Fibroblast of the conjunctiva (primary cell): ENCODE results near the gene HIVEP2.
A peak's percentile ranks its signal among the peaks of the same experiment; 100 is the strongest.

Experiments
- DNase-seq: peaks from one replicate; pipeline ENCODE4 v3.0.0-alpha.2; 2010; ENCODE audit warnings: low read depth

Gene HIVEP2

GRCh38 chr6:142816486-142816885, 128.5 kb downstream of the HIVEP2 start:
- DNase-seq: no peak

- no peak for DNase-seq
Measured at GRCh38 chr6:142816031-142816430, 128.9 kb downstream of the HIVEP2 start.

GRCh38 chr6:142811923-142812322, 133.1 kb downstream of the HIVEP2 start:
- DNase-seq: no peak

DNA sequence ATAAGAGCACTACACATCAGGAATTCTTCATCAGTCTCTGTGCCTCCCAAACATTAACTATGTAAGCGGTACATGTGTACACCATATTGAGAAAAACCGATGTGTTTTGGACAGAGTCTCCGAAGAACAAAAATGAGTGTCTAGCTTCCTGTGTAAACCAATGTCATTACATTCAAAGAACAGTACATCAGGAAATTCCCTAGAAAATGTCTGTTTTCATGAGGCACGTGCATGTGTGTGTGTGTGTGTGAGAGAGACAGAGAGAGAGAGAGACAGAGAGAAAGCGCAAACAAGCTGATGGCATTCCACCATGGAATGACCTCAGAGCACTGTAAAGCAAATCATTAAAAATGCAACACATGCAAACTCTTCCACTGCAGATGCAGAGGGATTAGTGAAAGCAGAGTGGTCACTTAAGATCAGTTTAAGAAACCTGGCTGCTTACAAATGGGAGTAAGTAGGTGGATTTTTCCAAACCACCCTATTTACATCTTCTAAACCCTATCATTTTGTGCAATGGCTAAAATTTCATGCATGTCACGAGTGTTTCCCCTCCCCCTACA, 133.9 kb downstream of the HIVEP2 start:
- DNase-seq: no peak

DNA sequence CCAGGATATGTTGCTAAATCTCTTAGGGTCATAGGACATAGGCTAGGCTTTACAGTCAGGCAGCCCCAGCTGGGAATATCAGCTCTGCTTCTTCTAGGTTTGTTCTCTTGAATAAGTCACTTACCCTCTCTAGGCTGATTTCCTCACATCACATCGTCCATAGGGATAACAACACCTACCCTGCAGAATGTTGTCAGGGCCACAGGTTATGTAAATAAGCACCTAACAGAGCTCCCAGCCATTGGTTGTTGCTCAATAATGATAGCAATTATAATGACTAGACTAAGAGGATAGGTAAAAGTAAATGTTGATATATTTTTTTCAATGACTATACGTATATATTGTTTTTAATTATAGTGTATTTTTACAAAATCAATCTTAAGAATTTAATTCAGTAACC, 135.0 kb downstream of the HIVEP2 start:
- DNase-seq: no peak

- no peak for DNase-seq
Measured at GRCh38 chr6:142808405-142809061, 136.4 kb downstream of the HIVEP2 start.

DNA sequence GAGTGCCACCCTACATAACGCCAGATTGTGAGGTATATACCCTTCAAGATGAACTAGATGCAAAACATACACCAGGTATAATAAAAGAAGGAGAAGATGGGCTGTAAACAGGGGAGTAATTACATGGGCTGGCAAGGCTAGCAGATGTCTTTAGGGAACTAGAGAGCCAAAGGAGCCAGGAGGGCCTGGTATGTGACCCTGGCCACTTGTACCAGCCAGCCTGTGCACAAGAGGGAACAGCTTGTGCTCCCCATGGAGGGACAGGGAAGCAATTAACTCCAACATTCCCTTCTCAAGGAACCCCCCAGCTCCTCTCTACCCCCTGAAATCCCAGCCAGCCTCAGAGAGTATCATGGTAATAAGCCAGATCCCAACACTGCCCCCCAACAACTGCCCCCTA, 139.9 kb downstream of the HIVEP2 start:
- no peak for DNase-seq

DNA sequence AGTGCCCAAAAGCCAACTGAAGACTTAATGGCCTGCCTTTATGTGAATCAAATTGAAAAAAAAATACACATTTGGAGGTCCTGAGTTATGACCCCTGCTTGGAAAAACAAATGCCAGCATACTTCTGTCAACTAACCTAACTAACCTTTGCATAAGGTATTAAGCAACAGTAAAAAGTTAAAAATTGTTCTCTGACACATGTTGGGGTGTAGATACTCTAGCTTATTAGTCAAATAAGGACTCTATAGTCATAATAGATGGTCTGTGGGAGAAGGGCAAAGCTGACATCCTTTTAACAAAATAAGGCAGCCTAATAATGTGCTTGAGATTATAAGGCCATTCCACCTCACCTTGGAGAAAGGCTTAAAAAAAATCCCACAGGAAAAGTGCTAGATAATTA, 140.5 kb downstream of the HIVEP2 start:
- DNase-seq: no peak

DNA sequence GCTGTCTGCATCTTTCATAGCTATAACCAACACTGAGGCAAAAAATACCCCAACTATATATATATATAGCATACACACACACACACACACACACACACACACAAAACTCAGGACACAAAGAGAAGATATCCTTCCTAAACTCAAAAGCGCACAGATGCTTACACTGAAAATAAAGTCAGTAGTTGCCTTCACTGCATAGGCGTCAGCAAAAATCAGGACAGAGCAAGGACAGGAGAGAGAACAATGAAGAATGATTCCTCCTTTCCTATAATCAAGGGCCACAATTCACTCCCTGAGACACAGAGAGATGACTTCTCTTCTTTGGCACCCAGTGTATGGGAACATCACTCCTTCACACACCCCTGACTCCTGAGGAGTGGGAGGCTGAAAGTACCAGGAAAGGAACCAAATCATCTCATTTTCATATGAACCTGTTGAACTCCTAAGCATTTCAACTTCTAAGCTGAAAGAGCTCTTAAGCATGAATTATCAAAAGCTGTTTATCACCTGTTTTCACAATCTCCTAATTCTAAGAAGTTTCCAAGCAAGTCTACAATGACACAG, 141.4 kb downstream of the HIVEP2 start:
- DNase-seq: no peak

GRCh38 chr6:142803032-142803431, 141.9 kb downstream of the HIVEP2 start:
- DNase-seq: no peak

DNA sequence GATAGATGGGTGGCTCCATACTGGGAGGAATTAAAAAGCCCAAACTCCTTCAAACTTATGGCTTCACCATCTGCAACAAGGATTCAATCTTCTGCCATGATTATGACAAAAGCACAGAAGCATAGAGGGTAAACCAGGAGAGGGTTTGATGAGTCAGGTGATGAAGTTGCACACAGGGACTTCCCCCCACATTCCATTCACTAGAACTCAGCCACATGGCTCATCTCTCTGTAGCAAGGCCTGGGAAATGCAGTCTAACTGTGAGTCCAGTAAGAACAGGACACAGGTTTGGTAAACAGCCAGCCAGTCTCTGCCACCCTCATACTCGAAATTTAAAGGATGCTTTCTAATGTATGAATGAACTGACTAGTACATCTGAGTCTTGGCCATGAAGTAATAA, 142.9 kb downstream of the HIVEP2 start:
- peak; percentile 89 for DNase-seq

- no peak for DNase-seq
Measured at GRCh38 chr6:142800240-142800639, 144.7 kb downstream of the HIVEP2 start.

GRCh38 chr6:142799639-142800038, 145.3 kb downstream of the HIVEP2 start:
- DNase-seq: no peak

DNA sequence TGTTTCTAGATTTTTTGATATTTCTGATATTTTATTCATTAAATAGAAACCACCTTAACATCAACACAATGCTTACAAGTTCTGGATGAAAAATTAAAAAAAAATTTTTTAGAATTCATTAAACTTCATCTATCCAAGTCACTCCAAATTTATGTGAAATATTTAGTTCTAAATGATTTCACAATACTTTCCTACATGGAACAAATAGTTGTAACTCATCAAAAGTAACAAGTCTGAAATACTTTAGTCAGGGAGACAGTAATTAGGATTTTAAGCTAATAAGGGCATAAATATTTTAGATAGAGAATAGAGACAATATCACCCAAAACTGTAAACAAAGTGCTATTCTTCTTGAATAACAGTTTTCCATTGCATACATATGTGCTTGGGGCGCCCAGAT, 147.8 kb downstream of the HIVEP2 start:
- no peak for DNase-seq

- DNase-seq: no peak
Measured at GRCh38 chr6:142796571-142796970, 148.4 kb downstream of the HIVEP2 start.

DNA sequence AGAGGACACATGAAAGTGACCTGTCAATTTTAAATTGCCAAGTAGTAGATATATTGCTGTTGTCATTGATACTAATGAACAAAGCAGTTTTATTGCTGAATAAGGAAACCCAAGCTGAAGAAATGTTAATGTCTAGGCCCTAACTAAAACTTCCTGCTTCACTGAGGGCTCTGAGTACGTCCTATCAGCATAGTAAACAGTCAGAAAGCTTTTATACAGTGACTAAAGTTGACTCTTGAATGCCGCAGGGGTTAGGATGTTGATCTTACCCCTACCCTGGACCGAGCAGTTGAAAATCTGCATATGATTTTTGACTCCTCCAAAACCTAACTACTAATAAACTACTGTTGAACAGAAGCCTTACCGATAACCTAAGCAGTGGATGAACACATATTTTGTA, 149.0 kb downstream of the HIVEP2 start:
- DNase-seq: no peak

DNA sequence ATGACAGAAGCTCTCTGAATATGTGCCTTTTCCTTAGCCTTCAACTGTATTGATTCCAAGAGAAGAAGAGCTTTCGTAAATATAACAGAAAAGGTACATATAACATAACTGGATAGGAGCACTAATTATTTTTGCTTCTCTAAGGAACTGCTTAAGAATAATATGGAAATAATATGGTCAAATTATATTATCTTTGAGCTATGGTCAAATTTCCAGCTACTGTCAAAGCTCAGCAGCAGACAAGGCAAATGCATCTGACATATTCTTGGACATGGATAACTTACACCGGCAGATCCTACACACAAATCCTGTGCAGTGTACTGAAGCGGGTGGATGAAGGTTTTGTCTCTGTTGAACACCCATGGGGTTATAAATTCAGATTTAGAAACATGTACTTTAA, 150.6 kb downstream of the HIVEP2 start:
- no peak for DNase-seq

DNA sequence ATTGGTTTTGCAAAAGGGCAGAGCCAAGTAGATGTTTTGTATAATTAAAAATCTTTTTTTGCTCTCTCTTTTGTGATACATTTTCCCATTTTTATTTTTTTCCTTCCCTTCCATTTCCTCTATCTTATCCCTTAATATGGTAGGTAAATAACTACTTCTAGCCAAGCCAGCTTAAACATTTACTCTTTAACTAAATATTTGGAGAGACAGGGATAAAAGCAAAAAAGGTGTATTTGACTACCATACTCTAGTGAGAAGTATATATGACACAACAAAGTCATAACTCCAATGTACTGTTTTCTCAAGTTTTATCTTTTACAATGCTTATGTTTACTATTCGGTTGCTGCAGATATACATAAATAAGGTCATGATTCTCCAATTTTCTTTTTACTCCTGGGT, 154.7 kb downstream of the HIVEP2 start:
- DNase-seq: no peak

GRCh38 chr6:142787422-142787821, 157.6 kb downstream of the HIVEP2 start:
- DNase-seq: no peak

DNA sequence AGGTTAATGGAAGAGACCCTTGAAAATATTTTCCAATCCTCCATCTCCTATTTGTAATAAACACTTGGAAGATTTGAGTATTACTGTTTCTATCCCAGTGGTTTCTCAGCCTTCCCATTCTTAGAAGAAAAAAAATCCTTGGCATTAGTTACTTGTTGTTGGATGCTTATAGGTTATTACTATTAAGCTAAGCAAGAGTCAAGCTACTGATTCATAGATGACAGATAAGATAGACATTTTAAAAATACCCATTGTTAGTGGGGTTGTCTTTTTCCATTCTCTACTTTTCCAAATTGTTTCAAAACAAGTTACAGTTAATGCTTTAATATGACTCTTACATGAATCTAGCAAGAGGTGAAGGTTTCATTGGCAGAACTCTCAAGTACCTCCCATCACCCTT, 158.5 kb downstream of the HIVEP2 start:
- no peak for DNase-seq

GRCh38 chr6:142784344-142784743, 160.6 kb downstream of the HIVEP2 start:
- no peak for DNase-seq

DNA sequence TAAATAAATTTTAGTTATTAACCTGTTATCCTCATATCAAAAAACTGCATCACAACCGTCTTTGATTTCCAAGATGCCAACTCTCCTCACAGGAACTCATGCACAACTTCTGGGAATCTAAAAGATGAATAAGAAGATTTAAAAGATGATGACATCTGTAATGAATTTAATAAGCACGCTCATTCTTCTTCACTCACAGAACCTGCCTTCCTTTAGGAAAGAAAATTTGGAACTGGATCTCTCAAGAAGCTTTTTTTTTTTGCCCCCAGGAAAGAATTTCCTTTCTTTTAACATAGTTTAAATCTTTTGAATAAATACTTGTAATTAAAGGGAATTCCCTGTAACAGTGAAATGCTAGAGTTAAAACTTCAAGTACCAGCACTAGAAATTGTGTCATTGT, 161.5 kb downstream of the HIVEP2 start:
- no peak for DNase-seq

- DNase-seq: no peak
Measured at GRCh38 chr6:142781129-142781528, 163.8 kb downstream of the HIVEP2 start.
